ENCODE results near the gene PHF1. TPM values are rescaled to one million over a fixed set of nuclear protein-coding genes. Genes with fewer than 3 reads are reported as not detected.

The PHF1 gene
- total and polyA plus RNA-seq, 2 of the 13 experiments (the other 11 are each of a cell fraction or from before 2014, with no cell fraction given), result 25.4 to 61.9 TPM

DNA sequence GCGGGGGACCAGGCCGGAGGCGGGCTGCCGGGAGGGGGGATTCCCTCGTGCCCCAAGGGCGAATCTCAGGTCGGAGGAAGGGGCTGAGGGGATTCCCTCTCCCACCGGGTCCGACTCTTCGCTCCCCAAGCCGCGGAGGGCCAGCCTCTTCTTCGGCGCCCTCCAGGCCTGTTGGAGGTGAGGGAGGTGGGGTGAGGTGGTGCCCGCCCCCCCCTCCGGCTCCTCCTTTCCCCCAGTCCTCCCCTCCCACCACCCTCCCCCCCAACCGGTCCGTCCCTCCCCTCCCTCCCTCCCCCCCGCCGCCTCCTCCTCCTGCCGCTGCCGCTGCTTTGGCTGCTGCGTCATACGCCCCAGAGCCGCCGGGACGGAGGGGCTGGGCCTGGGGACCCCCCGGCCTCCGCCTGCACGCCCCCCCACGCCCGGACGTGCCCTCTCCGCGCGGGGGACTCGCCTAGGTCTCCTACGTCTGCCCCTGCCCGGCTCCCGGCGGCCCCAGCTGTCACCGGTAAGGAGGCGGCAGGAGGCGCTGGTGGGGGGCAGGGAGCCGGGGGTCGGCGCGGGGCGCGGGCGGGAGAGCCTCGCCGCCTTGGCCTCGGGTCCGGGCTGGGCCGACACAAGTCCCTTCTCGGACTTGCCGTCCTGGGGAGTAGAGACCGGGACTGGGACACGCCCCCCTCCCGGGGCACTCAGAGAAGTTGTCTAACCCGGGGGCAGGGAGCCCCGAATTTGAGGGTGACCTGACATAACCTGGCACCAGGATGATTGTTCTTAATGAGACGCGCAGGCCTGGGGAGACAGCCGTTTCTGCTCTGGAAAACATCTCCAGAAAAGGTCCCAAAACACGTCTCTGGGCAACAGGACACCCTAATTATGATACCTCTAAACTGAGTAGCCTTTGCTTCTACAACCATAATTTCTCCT is at the start of gene PHF1 (continued):
- no peak for TF ChIP-seq ZNF616 (CRISPR knock-in tag; IDR thresholded peaks at IDR 0.05; ENCODE audit: low read depth)
- TF ChIP-seq, protein P1, sequence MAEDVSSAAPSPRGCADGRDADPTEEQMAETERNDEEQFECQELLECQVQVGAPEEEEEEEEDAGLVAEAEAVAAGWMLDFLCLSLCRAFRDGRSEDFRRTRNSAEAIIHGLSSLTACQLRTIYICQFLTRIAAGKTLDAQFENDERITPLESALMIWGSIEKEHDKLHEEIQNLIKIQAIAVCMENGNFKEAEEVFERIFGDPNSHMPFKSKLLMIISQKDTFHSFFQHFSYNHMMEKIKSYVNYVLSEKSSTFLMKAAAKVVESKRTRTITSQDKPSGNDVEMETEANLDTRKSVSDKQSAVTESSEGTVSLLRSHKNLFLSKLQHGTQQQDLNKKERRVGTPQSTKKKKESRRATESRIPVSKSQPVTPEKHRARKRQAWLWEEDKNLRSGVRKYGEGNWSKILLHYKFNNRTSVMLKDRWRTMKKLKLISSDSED (CRISPR knock-in tag; IDR thresholded peaks at IDR 0.05), result no peak
- TF ChIP-seq, protein P2, sequence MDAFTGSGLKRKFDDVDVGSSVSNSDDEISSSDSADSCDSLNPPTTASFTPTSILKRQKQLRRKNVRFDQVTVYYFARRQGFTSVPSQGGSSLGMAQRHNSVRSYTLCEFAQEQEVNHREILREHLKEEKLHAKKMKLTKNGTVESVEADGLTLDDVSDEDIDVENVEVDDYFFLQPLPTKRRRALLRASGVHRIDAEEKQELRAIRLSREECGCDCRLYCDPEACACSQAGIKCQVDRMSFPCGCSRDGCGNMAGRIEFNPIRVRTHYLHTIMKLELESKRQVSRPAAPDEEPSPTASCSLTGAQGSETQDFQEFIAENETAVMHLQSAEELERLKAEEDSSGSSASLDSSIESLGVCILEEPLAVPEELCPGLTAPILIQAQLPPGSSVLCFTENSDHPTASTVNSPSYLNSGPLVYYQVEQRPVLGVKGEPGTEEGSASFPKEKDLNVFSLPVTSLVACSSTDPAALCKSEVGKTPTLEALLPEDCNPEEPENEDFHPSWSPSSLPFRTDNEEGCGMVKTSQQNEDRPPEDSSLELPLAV (CRISPR knock-in tag; conservative IDR thresholded peaks at IDR 0.05; ENCODE audit: low read depth), result no peak
- no peak for TF ChIP-seq TBX3 (IDR thresholded peaks at IDR 0.05; ENCODE audit: borderline replicate concordance)
- no peak for TF ChIP-seq TCF7L2 (IDR thresholded peaks at IDR 0.05; ENCODE audit: low read depth, low read length)
- TF ChIP-seq HNF4G (IDR thresholded peaks at IDR 0.05; ENCODE audit: borderline replicate concordance, low read depth, low read length), result no peak
- no peak for TF ChIP-seq HNF4G (CRISPR knock-in tag; IDR thresholded peaks at IDR 0.05; ENCODE audit: borderline replicate concordance, low read depth)
- no peak for TF ChIP-seq RORA (CRISPR knock-in tag; IDR thresholded peaks at IDR 0.05)
- no peak for TF ChIP-seq GTF3A (CRISPR knock-in tag; conservative IDR thresholded peaks at IDR 0.05)
- TF ChIP-seq, protein P3, sequence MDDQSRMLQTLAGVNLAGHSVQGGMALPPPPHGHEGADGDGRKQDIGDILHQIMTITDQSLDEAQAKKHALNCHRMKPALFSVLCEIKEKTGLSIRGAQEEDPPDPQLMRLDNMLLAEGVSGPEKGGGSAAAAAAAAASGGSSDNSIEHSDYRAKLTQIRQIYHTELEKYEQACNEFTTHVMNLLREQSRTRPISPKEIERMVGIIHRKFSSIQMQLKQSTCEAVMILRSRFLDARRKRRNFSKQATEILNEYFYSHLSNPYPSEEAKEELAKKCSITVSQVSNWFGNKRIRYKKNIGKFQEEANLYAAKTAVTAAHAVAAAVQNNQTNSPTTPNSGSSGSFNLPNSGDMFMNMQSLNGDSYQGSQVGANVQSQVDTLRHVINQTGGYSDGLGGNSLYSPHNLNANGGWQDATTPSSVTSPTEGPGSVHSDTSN (CRISPR knock-in tag; IDR thresholded peaks at IDR 0.05; ENCODE audit: borderline replicate concordance), result no peak
- TF ChIP-seq, protein P4, sequence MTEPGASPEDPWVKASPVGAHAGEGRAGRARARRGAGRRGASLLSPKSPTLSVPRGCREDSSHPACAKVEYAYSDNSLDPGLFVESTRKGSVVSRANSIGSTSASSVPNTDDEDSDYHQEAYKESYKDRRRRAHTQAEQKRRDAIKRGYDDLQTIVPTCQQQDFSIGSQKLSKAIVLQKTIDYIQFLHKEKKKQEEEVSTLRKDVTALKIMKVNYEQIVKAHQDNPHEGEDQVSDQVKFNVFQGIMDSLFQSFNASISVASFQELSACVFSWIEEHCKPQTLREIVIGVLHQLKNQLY (CRISPR knock-in tag; IDR thresholded peaks at IDR 0.05), result no peak
- TF ChIP-seq ZNF556 (CRISPR knock-in tag; IDR thresholded peaks at IDR 0.05; ENCODE audit: borderline replicate concordance), result no peak
- TF ChIP-seq ZNF749 (CRISPR knock-in tag; IDR thresholded peaks at IDR 0.05; ENCODE audit: borderline replicate concordance), result 0 out of 2 replicates have a peak, but pooled peaks have one; percentile 42
- no peak for TF ChIP-seq CENPT (CRISPR knock-in tag; IDR thresholded peaks at IDR 0.05; ENCODE audit: low read depth)
- TF ChIP-seq MEIS2 (CRISPR knock-in tag; IDR thresholded peaks at IDR 0.05), result no peak; the same call in 1 of the 2 replicates
- no peak for TF ChIP-seq ATF7 (IDR thresholded peaks at IDR 0.05)
- TF ChIP-seq ATF7 (CRISPR knock-in tag; IDR thresholded peaks at IDR 0.05), result no peak
- no peak for TF ChIP-seq NR2F1 (CRISPR knock-in tag; IDR thresholded peaks at IDR 0.05)
- no peak for TF ChIP-seq ZNF75D (CRISPR knock-in tag; IDR thresholded peaks at IDR 0.05; ENCODE audit: borderline replicate concordance)
- TF ChIP-seq TCF12 (IDR thresholded peaks at IDR 0.05), result no peak
- no peak for TF ChIP-seq TCF12 (CRISPR knock-in tag; IDR thresholded peaks at IDR 0.05)
- TF ChIP-seq ZNF607 (CRISPR knock-in tag; IDR thresholded peaks at IDR 0.05; ENCODE audit: borderline replicate concordance), result 0 out of 2 replicates have a peak, but pooled peaks have one; percentile 50
- TF ChIP-seq NR3C1 (CRISPR knock-in tag; IDR thresholded peaks at IDR 0.05), result no peak
- no peak for TF ChIP-seq ZNF703 (CRISPR knock-in tag; IDR thresholded peaks at IDR 0.05; ENCODE audit: borderline replicate concordance)
- TF ChIP-seq ZNF761 (CRISPR knock-in tag; conservative IDR thresholded peaks at IDR 0.05), result no peak
- no peak for TF ChIP-seq TCF7 (IDR thresholded peaks at IDR 0.05; ENCODE audit: low read depth)
